ENCODE data around the gene USP5.

DNA sequence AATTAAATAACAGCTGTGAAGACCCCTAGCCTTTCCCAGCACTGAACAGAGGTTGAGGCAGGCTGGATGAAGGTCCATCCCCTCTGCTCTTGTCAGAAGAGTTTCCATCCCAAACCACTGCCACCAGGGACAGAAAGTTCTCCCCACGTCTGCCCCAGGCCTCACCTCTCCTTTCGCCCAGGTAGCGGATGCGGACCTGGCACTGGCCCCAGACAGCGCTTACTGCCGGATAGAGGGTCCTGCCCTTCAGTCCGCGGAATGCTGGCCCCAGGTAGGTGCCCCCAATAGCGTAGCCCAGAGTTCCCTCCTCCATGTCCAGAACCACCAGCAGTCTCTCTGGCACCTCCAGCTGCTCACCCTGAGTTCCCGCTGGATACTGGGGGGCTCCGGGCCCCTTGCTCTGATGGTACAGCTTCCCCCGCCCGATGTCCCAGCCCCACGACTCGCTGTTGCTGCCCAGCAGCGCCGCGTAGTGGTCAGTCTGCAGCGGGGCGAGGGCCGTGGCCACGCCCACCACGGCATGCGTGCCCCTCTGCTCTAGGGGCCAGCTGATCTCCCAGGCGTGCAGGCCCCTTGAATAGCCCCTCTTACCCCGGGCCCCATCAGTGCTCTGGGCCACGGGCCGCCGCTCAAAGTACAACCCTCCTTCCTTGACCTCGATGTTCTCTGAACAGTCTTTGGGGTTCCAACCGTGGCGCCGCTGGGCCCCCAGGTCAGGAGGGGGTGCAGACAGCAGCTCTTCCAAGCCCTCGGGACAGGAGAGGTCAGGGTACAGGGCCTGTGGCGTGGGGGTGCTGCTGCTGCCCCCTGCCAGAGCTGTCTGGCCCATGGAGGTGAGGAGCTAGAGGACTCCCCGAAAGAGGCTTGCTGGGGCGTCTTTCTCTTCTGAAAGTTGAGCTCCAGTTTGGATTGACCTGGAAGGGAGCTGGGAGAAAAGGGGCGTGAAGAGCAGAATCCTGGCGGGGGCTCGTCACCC is 20.4 kb downstream of the USP5 start:
- TF ChIP-seq, protein P1, sequence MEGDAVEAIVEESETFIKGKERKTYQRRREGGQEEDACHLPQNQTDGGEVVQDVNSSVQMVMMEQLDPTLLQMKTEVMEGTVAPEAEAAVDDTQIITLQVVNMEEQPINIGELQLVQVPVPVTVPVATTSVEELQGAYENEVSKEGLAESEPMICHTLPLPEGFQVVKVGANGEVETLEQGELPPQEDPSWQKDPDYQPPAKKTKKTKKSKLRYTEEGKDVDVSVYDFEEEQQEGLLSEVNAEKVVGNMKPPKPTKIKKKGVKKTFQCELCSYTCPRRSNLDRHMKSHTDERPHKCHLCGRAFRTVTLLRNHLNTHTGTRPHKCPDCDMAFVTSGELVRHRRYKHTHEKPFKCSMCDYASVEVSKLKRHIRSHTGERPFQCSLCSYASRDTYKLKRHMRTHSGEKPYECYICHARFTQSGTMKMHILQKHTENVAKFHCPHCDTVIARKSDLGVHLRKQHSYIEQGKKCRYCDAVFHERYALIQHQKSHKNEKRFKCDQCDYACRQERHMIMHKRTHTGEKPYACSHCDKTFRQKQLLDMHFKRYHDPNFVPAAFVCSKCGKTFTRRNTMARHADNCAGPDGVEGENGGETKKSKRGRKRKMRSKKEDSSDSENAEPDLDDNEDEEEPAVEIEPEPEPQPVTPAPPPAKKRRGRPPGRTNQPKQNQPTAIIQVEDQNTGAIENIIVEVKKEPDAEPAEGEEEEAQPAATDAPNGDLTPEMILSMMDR (IDR thresholded peaks at IDR 0.05) = peak; percentile 78 to 94 (median 87)
- TF ChIP-seq POLR2A (IDR thresholded peaks at IDR 0.05) (no peak), POLR2AphosphoS5 (IDR thresholded peaks at IDR 0.05) (no peak)
